LHCN-M2 (cell line): ENCODE data around the gene PIPOX. TPM values are rescaled to one million over a fixed set of nuclear protein-coding genes. Genes with fewer than 3 reads are reported as not detected.

Experiments used
- DNase-seq: peaks from one replicate; pipeline ENCODE4 v3.0.0-alpha.2; 2012; ENCODE audit warnings: low read depth
- polyA plus RNA-seq: library from polyadenylated mRNA; unstranded; fragments of >200 nt; gene quantifications from one replicate; pipeline ENCODE4 v1.2.1, GENCODE V29; 2012; ENCODE audit warnings: missing spikeins
- total RNA-seq: library from RNA; depleted of rRNA; stranded (reverse); fragments of >200 nt; gene quantifications from 2 replicates; pipeline ENCODE4 v1.2.3, GENCODE V29; 2014; rRNA removed

PIPOX gene
- total RNA-seq = 0.38 and 1.7 TPM in 2 replicates
- 0.27 TPM for polyA plus RNA-seq

- DNase-seq = peak; percentile 69
Measured at GRCh38 chr17:29042679-29043538, at the start of gene PIPOX. Gene PIPOX, plus strand, starts transcription at chr17:29043141. Its CDS starts 85 bp downstream, at chr17:29043226.

GRCh38 chr17:28993645-28994426 is 49.1 kb upstream of the PIPOX start:
- no peak for DNase-seq

GRCh38 chr17:28996554-28997096 is 46.3 kb upstream of the PIPOX start:
- DNase-seq = no peak

GRCh38 chr17:28997806-28998205 is 45.1 kb upstream of the PIPOX start:
- no peak for DNase-seq

- DNase-seq = no peak
Measured at GRCh38 chr17:28999206-28999605, 43.7 kb upstream of the PIPOX start.

- no peak for DNase-seq
Measured at GRCh38 chr17:29000973-29001372, 42.0 kb upstream of the PIPOX start.

GRCh38 chr17:29002811-29003210 is 40.1 kb upstream of the PIPOX start:
- DNase-seq = no peak

- no peak for DNase-seq
Measured at GRCh38 chr17:29003289-29003688, 39.7 kb upstream of the PIPOX start.

GRCh38 chr17:29004081-29004692 is 38.8 kb upstream of the PIPOX start:
- peak; percentile 27 for DNase-seq

- DNase-seq = peak; percentile 52
Measured at GRCh38 chr17:29005936-29006511, 36.9 kb upstream of the PIPOX start, which contains the start of gene SEZ6. Gene SEZ6, minus strand, starts transcription at chr17:29006033. Its CDS starts 164 bp downstream, at chr17:29005869.

GRCh38 chr17:29007456-29007855 is 35.5 kb upstream of the PIPOX start:
- peak; percentile 35 for DNase-seq

GRCh38 chr17:29007860-29008455 is 35.0 kb upstream of the PIPOX start:
- DNase-seq = peak; percentile 87

GRCh38 chr17:29008591-29008990 is 34.4 kb upstream of the PIPOX start:
- DNase-seq = no peak

GRCh38 chr17:29010129-29010528 is 32.8 kb upstream of the PIPOX start:
- no peak for DNase-seq

- DNase-seq = no peak
Measured at GRCh38 chr17:29010586-29010985, 32.4 kb upstream of the PIPOX start.

- peak; percentile 27 for DNase-seq
Measured at GRCh38 chr17:29012535-29012934, 30.4 kb upstream of the PIPOX start.

GRCh38 chr17:29014716-29015115 is 28.2 kb upstream of the PIPOX start:
- no peak for DNase-seq

GRCh38 chr17:29016345-29017210 is 26.4 kb upstream of the PIPOX start:
- DNase-seq = no peak

- no peak for DNase-seq
Measured at GRCh38 chr17:29018788-29019474, 24.0 kb upstream of the PIPOX start.
